Muscle of back (tissue), 11 donors: ENCODE measurements around the gene KCNJ10. TPM values are rescaled to one million over a fixed set of nuclear protein-coding genes. Genes with fewer than 3 reads are reported as not detected.
A peak's percentile ranks its signal among the peaks of the same experiment; 100 is the strongest.

Source experiments
- DNase-seq, 3 donors: peaks; one replicate each; pipeline versions ENCODE4 v3.0.0 to v3.0.0-alpha.2; 2013
- polyA plus RNA-seq, 10 donors: library from polyadenylated mRNA; unstranded; fragments of 120-200 nt; gene quantifications; one replicate each; pipeline ENCODE4 v1.2.1, GENCODE V29; 2013; ENCODE audit not compliant: insufficient read length in 10 of 10

Gene KCNJ10
- polyA plus RNA-seq, 10 donors, result 0.35 to 0.91 (median 0.50) TPM

- no peak for DNase-seq
These were observed 29.9 kb upstream of the KCNJ10 start for GRCh38 chr1:160099716-160100375.

GRCh38 chr1:160098852-160099561 lies 29.0 kb upstream of the KCNJ10 start:
- peak; percentile 94 to 97 (median 95) for DNase-seq

GRCh38 chr1:160097911-160098851 lies 28.2 kb upstream of the KCNJ10 start, which contains the start of gene IGSF8:
IGSF8 (minus strand) TSS chr1:160098619; CDS start chr1:160098472, 147 bp downstream.
- DNase-seq, result peak; percentile 75 to 94 (median 87)

- DNase-seq, result no peak
These were observed 27.4 kb upstream of the KCNJ10 start for GRCh38 chr1:160097151-160097910.

- DNase-seq, result no peak
These were observed 26.5 kb upstream of the KCNJ10 start for GRCh38 chr1:160096274-160097116.

GRCh38 chr1:160095382-160096105 lies 25.6 kb upstream of the KCNJ10 start:
- DNase-seq, result no peak

- DNase-seq, result no peak
These were observed 24.8 kb upstream of the KCNJ10 start for GRCh38 chr1:160094806-160095205.

GRCh38 chr1:160094291-160094625 lies 24.3 kb upstream of the KCNJ10 start:
- DNase-seq, result no peak

GRCh38 chr1:160093624-160094290 lies 23.8 kb upstream of the KCNJ10 start:
- DNase-seq, result no peak

GRCh38 chr1:160093069-160093395 lies 23.1 kb upstream of the KCNJ10 start:
- DNase-seq, result no peak

- DNase-seq, result no peak
These were observed 22.6 kb upstream of the KCNJ10 start for GRCh38 chr1:160092366-160093068.

GRCh38 chr1:160091666-160092223 lies 21.8 kb upstream of the KCNJ10 start:
- no peak for DNase-seq

- no peak for DNase-seq
These were observed 20.8 kb upstream of the KCNJ10 start for GRCh38 chr1:160090760-160091159.

- no peak for DNase-seq
These were observed 19.9 kb upstream of the KCNJ10 start for GRCh38 chr1:160089883-160090282.

GRCh38 chr1:160087118-160087662 lies 17.2 kb upstream of the KCNJ10 start:
- no peak for DNase-seq

GRCh38 chr1:160086456-160086892 lies 16.5 kb upstream of the KCNJ10 start:
- DNase-seq, result peak in 2 of 3 donors; percentile 80 to 85

GRCh38 chr1:160085686-160086455 lies 15.9 kb upstream of the KCNJ10 start:
- peak in 2 of 3 donors; percentile 83 to 89 for DNase-seq
